CD8-positive, alpha-beta memory T cell (primary cell): Measurements from ENCODE around the gene EFTUD2. TPM values are rescaled to one million over a fixed set of nuclear protein-coding genes. Genes with fewer than 3 reads are reported as not detected.
"Not testable (repeated sequence)": the region's sequence is repeated elsewhere in the genome, so short reads cannot be mapped to it uniquely, and the experiment has no call there.

Experiments used
- CTCF ChIA-PET: fragments of 350-600 bp; sonication (Branson Sonifier 250); formaldehyde crosslinking; loops from one replicate; lab custom pipeline; 2021; ENCODE audit warnings: antibody characterized with exemption; lab: Charles Lee
- POLR2A ChIA-PET: fragments of 350-600 bp; sonication (Branson Sonifier 250); formaldehyde crosslinking; loops from one replicate; lab custom pipeline; 2021; ENCODE audit warnings: antibody characterized with exemption; lab: Charles Lee
- DNase-seq, 5 donors: peaks; one replicate each; pipeline versions ENCODE4 v3.0.0 to v3.0.0-alpha.2; 2020 to 2022; ENCODE audit warnings: mixed read lengths in 1 of 5
- H3K27ac ChIP-seq: one replicate; pipeline ENCODE4 v1.7.0; 2013; ENCODE audit warnings: low read depth, mild to moderate bottlenecking, low read length, moderate library complexity
- H3K27me3 ChIP-seq: 2 replicates; pipeline ENCODE4 v1.7.0; 2013; ENCODE audit warnings: low read length, mild to moderate bottlenecking; ENCODE audit not compliant: insufficient read depth, poor library complexity, severe bottlenecking
- H3K36me3 ChIP-seq: 2 replicates; pipeline ENCODE4 v1.7.0; 2013; ENCODE audit warnings: mild to moderate bottlenecking, low read length, moderate library complexity; ENCODE audit not compliant: insufficient read depth
- H3K4me1 ChIP-seq: 2 replicates; pipeline ENCODE4 v1.7.0; 2013; ENCODE audit warnings: mild to moderate bottlenecking, low read length, moderate library complexity; ENCODE audit not compliant: insufficient read depth
- H3K4me3 ChIP-seq: 2 replicates; pipeline ENCODE4 v1.7.0; 2013; ENCODE audit warnings: mild to moderate bottlenecking, low read length
- H3K9me3 ChIP-seq: 2 replicates; pipeline ENCODE4 v1.7.0; 2013; ENCODE audit warnings: mild to moderate bottlenecking, low read length
- H3K27ac Mint-ChIP-seq, 8 donors: one replicate each; pipeline ENCODE4 v1.8.0; 2020 to 2021; ENCODE audit warnings: mixed read lengths in 8 of 8, mild to moderate bottlenecking in 6 of 8, inconsistent platforms in 3 of 8, moderate library complexity in 3 of 8
- H3K27me3 Mint-ChIP-seq, 2 donors: one replicate each; pipeline ENCODE4 v1.8.0; 2020 to 2021; ENCODE audit warnings: mixed read lengths in 2 of 2, mild to moderate bottlenecking in 1 of 2, moderate library complexity in 1 of 2
- H3K36me3 Mint-ChIP-seq, 3 donors: one replicate each; pipeline ENCODE4 v1.8.0; 2020 to 2021; ENCODE audit warnings: mixed read lengths in 3 of 3, inconsistent platforms in 1 of 3, mild to moderate bottlenecking in 1 of 3
- H3K4me1 Mint-ChIP-seq, 3 donors: one replicate each; pipeline ENCODE4 v1.8.0; 2020 to 2021; ENCODE audit warnings: mixed read lengths in 3 of 3, inconsistent platforms in 1 of 3, mild to moderate bottlenecking in 1 of 3
- H3K4me3 Mint-ChIP-seq, 7 donors: one replicate each; pipeline ENCODE4 v1.8.0; 2020 to 2021; ENCODE audit warnings: mixed read lengths in 7 of 7, mild to moderate bottlenecking in 6 of 7, moderate library complexity in 4 of 7, inconsistent platforms in 2 of 7
- H3K9me3 Mint-ChIP-seq, 5 donors: one replicate each; pipeline ENCODE4 v1.8.0; 2020 to 2022; ENCODE audit warnings: mixed read lengths in 5 of 5, mild to moderate bottlenecking in 3 of 5, moderate library complexity in 2 of 5, inconsistent platforms in 1 of 5
- polyA plus RNA-seq: library from polyadenylated mRNA; unstranded; fragments of 300-500 nt; fragmentation: Illumina TruSeq; gene quantifications from one replicate; pipeline ENCODE4 v1.2.3, GENCODE V29; 2021
- total RNA-seq, 2 experiments: library from RNA; stranded (reverse); gene quantifications; one replicate each; pipeline ENCODE4 v1.2.3, GENCODE V29; 2021

EFTUD2 gene
- total and polyA plus RNA-seq, 3 experiments from 2014 or later, result 77.6 to 241 (median 229) TPM

DNA sequence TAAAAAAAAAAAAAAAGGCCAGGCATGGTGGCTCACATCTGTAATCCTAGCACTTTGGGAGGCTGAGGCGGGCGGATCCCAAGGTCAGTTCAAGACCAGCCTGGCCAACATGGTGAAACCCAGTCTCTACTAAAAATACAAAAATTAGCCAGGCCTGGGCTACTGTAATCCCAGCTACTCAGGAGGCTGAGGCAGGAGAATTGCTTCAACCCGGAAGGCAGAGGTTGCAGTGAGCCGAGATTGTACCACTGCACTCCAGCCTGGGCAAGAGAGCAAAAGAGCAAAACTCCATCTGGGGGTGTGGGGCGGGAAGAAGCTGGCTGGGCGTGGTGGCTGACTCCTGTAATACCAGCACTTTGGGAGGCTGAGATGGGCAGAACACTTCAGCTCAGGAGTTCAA lies 80.7 kb downstream of the EFTUD2 start:
- CTCF ChIA-PET, H3K9me3 ChIP-seq, POLR2A ChIA-PET: not testable (repeated sequence)

DNA sequence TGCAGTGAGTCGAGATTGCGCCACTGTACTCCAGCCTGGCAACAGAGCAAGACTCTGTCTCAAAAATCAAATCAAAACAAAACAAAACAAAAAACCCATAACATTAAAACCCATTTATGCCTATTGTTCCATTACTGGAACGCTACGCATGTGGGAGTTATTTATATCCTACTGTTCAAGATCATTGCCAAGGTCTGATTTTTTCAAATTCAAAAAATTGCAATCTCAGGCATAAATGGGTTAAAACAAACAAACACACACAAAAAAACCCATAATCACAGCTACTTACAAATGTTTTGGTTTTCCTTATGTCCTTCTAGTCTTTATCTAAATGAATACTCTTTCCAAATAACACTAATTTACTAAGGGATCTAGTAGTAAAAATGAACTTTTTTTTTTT lies 87.0 kb downstream of the EFTUD2 start:
- Mint-ChIP-seq H3K4me1 (no peaks in the 10 kb centered on the region), H3K27ac (no peak overlapping the region)
- POLR2A ChIA-PET, result no interaction called here

More for the DNA sequence above, 80.7 kb downstream of the EFTUD2 start:
- DNase-seq, H3K9me3 Mint-ChIP-seq, H3K4me3 ChIP-seq, H3K36me3 ChIP-seq, H3K36me3 Mint-ChIP-seq, H3K4me1 Mint-ChIP-seq, H3K4me3 Mint-ChIP-seq, H3K27me3 ChIP-seq, H3K27ac ChIP-seq, H3K4me1 ChIP-seq: not testable (repeated sequence)
- Mint-ChIP-seq H3K27me3 (peaks cover 23 to 32% of the 10 kb centered on the region in 2 donors), H3K27ac (peak overlapping the region in 1 of 8 donors; percentile 29)

DNA sequence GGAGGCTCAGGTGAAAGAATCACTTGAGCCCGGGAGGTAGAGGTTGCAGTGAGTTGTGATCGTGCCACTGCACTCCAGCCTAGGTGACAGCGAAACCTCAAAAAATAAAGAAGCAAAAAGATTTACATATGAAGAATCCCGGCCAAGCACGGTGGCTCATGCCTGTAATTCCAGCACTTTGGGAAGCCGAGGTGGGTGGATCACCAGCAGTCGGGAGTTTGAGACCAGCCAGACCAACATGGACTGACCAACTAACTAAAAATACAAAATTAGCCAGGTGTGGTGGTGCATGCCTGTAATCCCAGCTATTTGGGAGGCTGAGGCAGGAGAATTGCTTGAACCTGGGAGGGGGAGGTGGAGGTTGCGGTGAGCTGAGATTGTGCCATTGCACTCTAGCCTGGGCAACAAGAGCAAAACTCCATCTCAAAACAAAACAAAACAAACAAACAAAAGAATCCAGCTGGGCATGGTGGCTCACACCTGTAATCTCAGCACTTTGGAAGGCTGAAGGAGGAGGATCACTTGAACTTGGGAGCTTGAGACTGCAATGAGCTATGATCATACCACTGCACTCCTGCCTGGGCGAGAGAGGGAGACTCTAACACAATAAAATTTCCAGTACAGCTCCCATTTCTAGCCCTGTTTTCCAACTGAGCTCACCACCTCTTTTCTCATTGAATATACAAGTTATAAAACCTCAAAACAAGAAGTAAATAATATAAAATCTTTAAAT lies 90.4 kb downstream of the EFTUD2 start:
- H3K4me3 Mint-ChIP-seq, H3K27me3 ChIP-seq, H3K4me3 ChIP-seq, H3K4me1 ChIP-seq, H3K9me3 Mint-ChIP-seq, POLR2A ChIA-PET, H3K36me3 ChIP-seq, H3K27ac Mint-ChIP-seq, H3K9me3 ChIP-seq, H3K4me1 Mint-ChIP-seq, DNase-seq, H3K27ac ChIP-seq, CTCF ChIA-PET, H3K36me3 Mint-ChIP-seq: not testable (repeated sequence)
- H3K27me3 Mint-ChIP-seq, result peaks cover 6 to 23% of the 10 kb centered on the region in 2 donors

More for the DNA sequence above, 87.0 kb downstream of the EFTUD2 start:
- no peak overlapping the region for H3K4me3 ChIP-seq
- CTCF ChIA-PET, result no interaction called here
- no peaks in the 10 kb centered on the region for H3K36me3 ChIP-seq
- H3K36me3 Mint-ChIP-seq, result no peaks in the 10 kb centered on the region
- H3K4me1 ChIP-seq, result no peaks in the 10 kb centered on the region
- no peaks in the 10 kb centered on the region for H3K9me3 Mint-ChIP-seq
- DNase-seq, result no peak
- no peak overlapping the region for H3K4me3 Mint-ChIP-seq
- no peaks in the 10 kb centered on the region for H3K27me3 ChIP-seq
- H3K27me3 Mint-ChIP-seq, result peaks cover 16 to 20% of the 10 kb centered on the region in 2 donors
- no peak overlapping the region for H3K27ac ChIP-seq
- H3K9me3 ChIP-seq, result no peaks in the 10 kb centered on the region

DNA sequence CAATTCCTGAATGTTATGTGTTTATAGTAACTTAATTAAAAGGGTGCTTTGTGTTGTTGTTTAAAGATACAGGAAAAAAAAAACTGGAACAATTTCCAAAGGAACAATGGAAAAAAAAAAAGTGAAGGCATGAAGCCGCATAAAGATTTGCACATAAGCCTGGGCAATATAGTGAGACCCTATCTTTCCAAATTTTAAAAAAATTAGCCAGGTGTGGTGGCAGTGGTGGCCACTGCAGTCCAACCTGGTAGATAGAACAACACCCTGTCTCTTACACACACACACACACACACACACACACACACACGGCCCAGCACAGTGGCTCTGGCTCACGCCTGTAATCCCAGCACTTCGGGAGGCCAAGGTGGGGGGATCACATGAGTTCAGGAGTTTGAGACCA lies 91.1 kb downstream of the EFTUD2 start:
- H3K27me3 Mint-ChIP-seq, result peaks cover 4 to 22% of the 10 kb centered on the region in 2 donors
- CTCF ChIA-PET, result no interaction called here

DNA sequence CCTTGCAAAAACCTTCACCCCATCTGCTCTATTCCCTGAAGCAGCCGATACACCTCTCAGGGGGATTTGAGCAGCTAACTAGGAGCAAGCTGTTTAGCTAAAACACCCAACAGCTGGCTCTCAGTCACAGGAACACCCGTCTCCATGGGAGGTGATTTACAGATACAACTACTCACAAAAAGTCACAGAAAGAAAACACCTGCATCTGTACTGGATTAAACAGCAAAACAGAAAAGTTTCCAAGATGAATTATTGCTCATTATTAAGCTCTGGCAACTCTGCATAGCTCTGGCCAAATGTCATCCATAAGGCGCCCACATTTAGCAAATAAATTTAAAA lies 91.5 kb downstream of the EFTUD2 start:
- H3K9me3 Mint-ChIP-seq, result no peaks in the 10 kb centered on the region
- Histone ChIP-seq H3K4me1 (no peaks in the 10 kb centered on the region), H3K27ac (no peak overlapping the region), H3K4me3 (no peak overlapping the region), H3K27me3 (no peaks in the 10 kb centered on the region), H3K9me3 (no peaks in the 10 kb centered on the region), H3K36me3 (no peaks in the 10 kb centered on the region)
- ChIA-PET POLR2A (interaction anchor here (0.6 kb wide), 1 partner anchor 406 kb away, joined by 3 read pairs; no protein-coding TSS in a partner anchor), CTCF (no interaction called here)
- no peak overlapping the region for H3K27ac Mint-ChIP-seq
- H3K4me3 Mint-ChIP-seq, result no peak overlapping the region
- H3K4me1 Mint-ChIP-seq, result no peaks in the 10 kb centered on the region
- H3K36me3 Mint-ChIP-seq, result no peaks in the 10 kb centered on the region
- H3K27me3 Mint-ChIP-seq, result peaks cover 4 to 19% of the 10 kb centered on the region in 2 donors
- no peak for DNase-seq

More for the DNA sequence above, 91.1 kb downstream of the EFTUD2 start:
- Histone ChIP-seq H3K4me3 (no peak overlapping the region), H3K27ac (no peak overlapping the region), H3K27me3 (no peaks in the 10 kb centered on the region), H3K36me3 (no peaks in the 10 kb centered on the region), H3K4me1 (no peaks in the 10 kb centered on the region), H3K9me3 (no peaks in the 10 kb centered on the region)
- POLR2A ChIA-PET, result no interaction called here
- Mint-ChIP-seq H3K9me3 (no peaks in the 10 kb centered on the region), H3K36me3 (no peaks in the 10 kb centered on the region), H3K4me1 (no peaks in the 10 kb centered on the region), H3K27ac (no peak overlapping the region), H3K4me3 (no peak overlapping the region)
- no peak for DNase-seq

DNA sequence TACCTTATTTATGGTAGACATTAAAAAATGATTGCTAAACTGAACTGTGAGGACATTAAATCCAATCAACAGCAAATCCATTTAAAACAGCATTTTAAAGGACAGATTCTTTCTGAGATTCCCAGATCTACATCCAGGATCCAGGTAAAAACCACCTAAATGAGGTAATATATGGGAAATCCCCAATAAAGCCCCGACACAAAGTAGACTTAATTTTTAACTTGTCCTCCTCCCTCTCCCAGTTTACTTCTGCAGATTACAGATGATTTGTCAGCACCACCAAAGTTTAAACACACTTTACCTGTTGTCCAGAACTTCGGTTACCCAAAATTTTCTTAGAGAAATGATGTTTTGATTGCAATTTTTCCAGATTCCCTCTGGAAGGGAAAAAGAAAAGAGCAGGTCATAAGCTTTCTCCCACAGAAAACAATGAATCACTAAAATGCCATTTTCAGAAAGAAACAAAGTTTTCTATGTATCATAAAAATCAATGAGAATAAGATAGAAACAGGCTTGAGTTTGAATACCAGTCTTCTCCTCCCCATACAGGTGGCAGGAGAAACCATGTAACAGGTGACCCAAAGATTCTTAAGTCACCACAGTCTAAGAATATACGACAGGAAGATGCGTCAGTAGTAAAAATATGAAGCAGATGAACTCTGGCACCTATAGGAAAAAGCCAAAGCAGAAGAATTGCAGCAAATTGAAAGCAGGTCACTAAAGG lies 92.0 kb downstream of the EFTUD2 start:
- Mint-ChIP-seq H3K36me3 (no peaks in the 10 kb centered on the region), H3K9me3 (no peaks in the 10 kb centered on the region), H3K4me1 (no peaks in the 10 kb centered on the region), H3K27me3 (peaks cover 4 to 17% of the 10 kb centered on the region in 2 donors), H3K4me3 (no peak overlapping the region), H3K27ac (no peak overlapping the region)
- Histone ChIP-seq H3K36me3 (no peaks in the 10 kb centered on the region), H3K27ac (no peak overlapping the region), H3K4me1 (no peaks in the 10 kb centered on the region), H3K4me3 (no peak overlapping the region), H3K9me3 (no peaks in the 10 kb centered on the region), H3K27me3 (no peaks in the 10 kb centered on the region)
- DNase-seq, result no peak
- POLR2A ChIA-PET, result interaction anchor here (0.6 kb wide), 1 partner anchor 405 kb away, joined by 3 read pairs; no protein-coding TSS in a partner anchor
- CTCF ChIA-PET, result no interaction called here

DNA sequence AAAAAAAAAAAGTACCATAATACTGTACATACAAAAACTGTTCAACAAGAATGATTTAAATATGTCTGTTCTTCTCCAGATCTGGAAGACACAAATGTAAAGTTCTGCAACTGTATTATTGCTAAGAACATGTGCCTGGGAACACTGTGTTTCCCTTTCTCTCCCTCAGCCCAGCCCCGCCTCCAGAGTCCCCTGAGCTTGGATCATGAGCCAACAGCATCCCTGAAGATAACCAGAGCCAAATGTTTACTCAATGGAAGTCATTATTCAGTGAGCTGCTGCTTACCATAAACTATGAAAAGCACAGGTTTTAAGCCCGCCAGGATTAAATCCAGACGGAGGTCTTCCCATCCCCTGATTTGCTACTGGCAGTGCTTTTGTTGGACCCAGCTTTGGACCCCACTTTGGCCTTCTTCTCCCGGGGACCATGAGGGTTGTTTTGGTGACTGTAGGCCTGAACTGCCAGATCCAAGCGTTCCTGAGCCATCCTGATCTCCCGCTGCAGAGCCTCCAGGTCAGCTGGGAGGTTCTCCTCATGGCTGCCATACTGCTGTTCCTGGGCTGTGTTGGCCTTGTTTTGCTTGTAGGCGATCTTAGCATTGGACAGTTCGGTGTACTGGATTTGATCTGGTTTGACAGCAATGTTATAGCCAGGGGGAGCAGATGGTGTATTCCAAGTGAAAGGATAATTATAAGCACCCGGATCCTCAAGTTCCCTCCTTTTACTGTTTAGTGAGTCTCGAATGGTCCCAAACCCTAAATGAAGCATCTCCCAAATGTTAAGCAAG lies 94.7 kb downstream of the EFTUD2 start:
- Mint-ChIP-seq H3K4me3 (no peak overlapping the region), H3K36me3 (no peaks in the 10 kb centered on the region), H3K4me1 (no peaks in the 10 kb centered on the region), H3K9me3 (no peaks in the 10 kb centered on the region), H3K27me3 (peaks cover 4 to 17% of the 10 kb centered on the region in 2 donors), H3K27ac (peak overlapping the region in 1 of 8 donors; percentile 72)
- no peaks in the 10 kb centered on the region for H3K4me1 ChIP-seq
- no peak overlapping the region for H3K27ac ChIP-seq
- no peak overlapping the region for H3K4me3 ChIP-seq
- ChIA-PET CTCF (no interaction called here), POLR2A (no interaction called here)
- H3K9me3 ChIP-seq, result no peaks in the 10 kb centered on the region
- H3K36me3 ChIP-seq, result no peaks in the 10 kb centered on the region
- no peak for DNase-seq
- no peaks in the 10 kb centered on the region for H3K27me3 ChIP-seq

DNA sequence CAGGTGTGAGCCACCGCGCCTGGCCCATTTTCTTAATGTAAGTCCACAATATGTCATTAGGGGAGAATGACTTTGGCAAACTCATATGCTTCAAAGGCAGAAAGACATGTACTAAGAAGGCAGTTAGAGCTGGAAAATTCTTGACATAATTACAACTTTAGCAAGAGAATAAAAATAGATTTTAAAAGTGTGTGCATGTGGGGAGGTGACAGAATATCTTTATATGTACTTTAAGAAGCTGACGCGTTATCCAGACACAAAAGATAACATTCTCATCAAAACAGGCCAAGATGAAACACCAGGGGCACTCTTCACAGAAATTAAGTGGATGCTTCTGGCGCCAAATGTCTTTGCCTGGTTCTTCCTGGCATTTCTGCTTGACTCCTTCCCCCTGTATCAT lies 97.4 kb downstream of the EFTUD2 start:
- no peaks in the 10 kb centered on the region for H3K27me3 ChIP-seq
- no peak for DNase-seq
- no peaks in the 10 kb centered on the region for H3K9me3 ChIP-seq
- no peak overlapping the region for H3K4me3 ChIP-seq
- Mint-ChIP-seq H3K4me3 (no peak overlapping the region), H3K27ac (no peak overlapping the region), H3K36me3 (no peaks in the 10 kb centered on the region), H3K4me1 (no peaks in the 10 kb centered on the region), H3K27me3 (peaks cover 5 to 15% of the 10 kb centered on the region in 2 donors), H3K9me3 (no peaks in the 10 kb centered on the region)
- no peaks in the 10 kb centered on the region for H3K36me3 ChIP-seq
- no peak overlapping the region for H3K27ac ChIP-seq
- ChIA-PET CTCF (no interaction called here), POLR2A (no interaction called here)
- no peaks in the 10 kb centered on the region for H3K4me1 ChIP-seq
